ENCODE measurements around the gene CALCR.

- TF ChIP-seq, protein P1, sequence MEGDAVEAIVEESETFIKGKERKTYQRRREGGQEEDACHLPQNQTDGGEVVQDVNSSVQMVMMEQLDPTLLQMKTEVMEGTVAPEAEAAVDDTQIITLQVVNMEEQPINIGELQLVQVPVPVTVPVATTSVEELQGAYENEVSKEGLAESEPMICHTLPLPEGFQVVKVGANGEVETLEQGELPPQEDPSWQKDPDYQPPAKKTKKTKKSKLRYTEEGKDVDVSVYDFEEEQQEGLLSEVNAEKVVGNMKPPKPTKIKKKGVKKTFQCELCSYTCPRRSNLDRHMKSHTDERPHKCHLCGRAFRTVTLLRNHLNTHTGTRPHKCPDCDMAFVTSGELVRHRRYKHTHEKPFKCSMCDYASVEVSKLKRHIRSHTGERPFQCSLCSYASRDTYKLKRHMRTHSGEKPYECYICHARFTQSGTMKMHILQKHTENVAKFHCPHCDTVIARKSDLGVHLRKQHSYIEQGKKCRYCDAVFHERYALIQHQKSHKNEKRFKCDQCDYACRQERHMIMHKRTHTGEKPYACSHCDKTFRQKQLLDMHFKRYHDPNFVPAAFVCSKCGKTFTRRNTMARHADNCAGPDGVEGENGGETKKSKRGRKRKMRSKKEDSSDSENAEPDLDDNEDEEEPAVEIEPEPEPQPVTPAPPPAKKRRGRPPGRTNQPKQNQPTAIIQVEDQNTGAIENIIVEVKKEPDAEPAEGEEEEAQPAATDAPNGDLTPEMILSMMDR (IDR thresholded peaks at IDR 0.05), result no peak
- no peak for TF ChIP-seq POLR2A (IDR thresholded peaks at IDR 0.05)
These were observed 19.7 kb upstream of the CALCR start for GRCh38 chr7:93594250-93594649.
